ENCODE results near the gene FMO5.

The FMO5 gene, protein sequence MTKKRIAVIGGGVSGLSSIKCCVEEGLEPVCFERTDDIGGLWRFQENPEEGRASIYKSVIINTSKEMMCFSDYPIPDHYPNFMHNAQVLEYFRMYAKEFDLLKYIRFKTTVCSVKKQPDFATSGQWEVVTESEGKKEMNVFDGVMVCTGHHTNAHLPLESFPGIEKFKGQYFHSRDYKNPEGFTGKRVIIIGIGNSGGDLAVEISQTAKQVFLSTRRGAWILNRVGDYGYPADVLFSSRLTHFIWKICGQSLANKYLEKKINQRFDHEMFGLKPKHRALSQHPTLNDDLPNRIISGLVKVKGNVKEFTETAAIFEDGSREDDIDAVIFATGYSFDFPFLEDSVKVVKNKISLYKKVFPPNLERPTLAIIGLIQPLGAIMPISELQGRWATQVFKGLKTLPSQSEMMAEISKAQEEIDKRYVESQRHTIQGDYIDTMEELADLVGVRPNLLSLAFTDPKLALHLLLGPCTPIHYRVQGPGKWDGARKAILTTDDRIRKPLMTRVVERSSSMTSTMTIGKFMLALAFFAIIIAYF

DNA sequence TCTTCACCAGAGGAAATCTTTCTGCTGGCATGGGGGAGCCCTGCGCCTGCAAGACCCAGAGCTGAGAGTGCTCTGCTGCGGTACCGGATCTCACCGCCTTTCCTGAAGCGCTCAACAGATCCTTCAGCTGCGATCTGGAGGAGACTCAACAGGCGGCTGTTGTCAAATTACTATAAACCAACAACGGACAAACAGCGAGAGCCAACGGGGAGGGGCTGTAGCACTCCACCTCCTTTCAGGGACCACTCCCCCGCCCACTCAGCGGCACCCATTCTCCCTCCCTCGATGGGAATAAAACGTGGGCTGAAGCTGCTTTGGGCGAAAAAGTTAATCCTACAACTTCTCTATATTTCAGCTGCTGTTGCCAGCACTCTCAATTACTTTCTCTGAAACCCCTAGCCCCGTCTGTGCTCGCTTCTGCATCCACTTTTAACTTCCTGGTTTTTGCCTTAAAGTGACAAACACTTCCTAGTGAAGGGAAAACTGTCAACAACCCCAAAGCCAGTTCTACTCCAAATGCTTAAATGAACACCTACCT lies at the start of gene FMO5:
FMO5 (minus strand) TSS at position 147 of the 538 bp plus-strand sequence. CDS start 310 bp downstream, outside the sequence.
- peak; percentile 2 to 90 (median 28) for DNase-seq

DNA sequence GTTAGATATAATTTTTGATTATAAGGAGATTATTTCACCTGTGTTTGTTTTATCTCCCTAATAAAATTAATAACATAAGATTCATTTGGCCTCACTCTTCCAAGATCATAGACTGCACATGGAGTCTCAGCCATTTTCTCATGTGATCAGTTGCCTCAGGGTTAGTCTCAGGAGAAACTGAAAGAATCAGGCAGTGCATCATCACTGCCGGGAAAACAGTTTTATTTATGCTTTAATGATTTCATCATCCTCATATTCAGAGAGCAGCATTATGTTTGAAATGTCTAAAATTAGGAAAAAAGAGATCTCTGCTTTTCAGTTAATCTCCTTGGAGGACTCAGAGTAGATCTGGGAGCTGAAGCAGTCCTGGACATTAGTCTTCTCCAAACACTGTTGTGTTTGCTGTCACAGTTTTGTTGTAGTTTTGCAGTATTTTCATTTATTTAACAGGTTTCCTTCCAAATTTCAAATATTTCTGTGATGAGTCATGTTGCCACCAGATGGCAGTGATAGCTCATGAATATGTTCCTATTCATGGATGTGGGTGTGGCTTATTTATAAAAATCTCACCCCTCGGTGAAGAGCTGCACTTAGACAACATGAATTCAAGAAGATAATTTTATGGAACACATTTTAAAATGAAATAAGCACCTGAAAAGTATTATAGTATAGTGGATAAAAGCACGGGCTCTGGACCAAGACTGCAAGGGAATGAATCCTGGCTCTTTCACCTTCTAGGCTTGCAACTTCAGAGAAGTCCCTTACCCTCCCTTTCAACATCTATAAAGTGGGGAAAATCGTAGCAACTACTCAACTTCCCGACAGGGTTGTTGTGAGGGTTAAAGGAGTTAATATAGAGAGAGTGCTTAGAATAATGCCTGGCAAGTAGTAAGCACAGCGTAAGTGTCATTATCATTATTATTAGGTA lies 48.5 kb upstream of the FMO5 start:
- peak; percentile 22 to 88 (median 74) for DNase-seq

DNA sequence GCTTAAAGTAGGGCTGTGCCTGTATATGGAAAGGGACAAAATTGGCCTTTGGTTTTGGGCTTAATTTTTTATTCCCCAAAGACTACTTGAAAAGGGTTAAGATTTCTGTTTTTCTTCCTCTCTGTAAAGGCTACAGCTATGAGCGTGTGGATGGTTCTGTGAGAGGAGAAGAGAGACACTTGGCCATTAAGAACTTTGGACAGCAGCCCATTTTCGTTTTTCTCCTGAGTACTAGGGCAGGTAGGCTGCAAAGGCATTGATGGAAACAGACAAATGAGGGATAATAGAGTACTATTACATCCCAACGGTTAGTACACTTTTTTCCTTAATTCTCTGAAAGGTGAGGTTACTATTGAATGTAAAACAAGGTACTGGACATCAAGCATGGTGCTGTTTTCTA lies 46.9 kb upstream of the FMO5 start:
- peak in 1 of 3 experiments; percentile 12 for DNase-seq

DNA sequence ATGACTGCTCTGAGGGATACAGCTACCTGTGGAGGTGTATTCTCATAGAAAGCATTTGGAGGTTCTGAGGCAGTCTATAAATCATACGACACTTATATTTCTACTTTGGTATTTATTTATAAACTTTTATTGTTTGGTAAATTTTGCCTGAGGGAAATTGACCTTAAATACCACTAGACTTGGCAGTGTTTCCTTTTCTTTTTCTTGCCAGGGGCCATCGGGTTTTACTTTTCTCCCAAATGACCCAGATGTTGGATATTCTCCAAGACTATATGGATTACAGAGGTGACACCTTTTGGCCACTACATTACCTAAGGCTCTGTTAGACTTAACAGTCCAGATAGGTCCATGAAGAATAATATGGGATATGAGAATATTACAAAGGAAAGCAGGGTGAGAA lies 45.6 kb upstream of the FMO5 start:
- no peak for DNase-seq

DNA sequence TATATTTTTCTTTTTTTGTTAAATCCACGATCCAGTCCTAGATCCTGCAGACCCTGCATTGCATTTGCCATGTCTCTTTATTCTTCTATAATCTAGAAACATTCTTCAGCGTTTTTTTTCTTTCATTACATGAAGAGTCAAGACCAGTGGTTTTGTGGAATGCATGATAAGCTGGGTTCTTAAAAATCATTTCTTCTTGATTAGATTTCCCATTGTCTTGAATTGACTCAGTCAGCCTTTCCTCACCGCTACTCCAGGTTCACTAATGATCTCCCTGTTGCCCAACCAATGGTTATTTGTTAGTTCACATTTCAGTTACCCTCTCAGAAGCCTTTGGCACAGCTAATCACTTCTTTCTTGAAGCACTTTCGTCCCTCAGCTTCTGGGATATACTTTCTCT lies 42.6 kb upstream of the FMO5 start:
- DNase-seq = no peak

DNA sequence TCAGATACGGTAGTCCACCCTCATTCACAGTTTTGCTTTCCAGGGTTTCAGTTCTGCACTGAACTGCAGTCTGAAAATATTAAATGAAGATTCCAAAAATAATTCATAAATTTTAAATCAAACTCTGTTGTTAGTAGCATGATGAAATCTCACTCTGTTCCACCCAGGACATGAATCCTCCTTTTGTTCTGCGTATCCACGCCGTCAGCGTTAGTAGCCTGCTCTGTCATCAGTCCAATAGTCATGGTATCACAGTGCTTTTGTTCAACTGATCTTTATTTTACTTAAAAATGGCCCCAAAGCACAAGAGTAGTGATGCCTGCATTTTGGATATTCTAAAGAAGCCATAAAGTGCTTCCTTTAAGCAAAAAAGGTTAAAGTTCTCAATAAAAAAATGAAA lies 41.2 kb upstream of the FMO5 start:
- no peak for DNase-seq

DNA sequence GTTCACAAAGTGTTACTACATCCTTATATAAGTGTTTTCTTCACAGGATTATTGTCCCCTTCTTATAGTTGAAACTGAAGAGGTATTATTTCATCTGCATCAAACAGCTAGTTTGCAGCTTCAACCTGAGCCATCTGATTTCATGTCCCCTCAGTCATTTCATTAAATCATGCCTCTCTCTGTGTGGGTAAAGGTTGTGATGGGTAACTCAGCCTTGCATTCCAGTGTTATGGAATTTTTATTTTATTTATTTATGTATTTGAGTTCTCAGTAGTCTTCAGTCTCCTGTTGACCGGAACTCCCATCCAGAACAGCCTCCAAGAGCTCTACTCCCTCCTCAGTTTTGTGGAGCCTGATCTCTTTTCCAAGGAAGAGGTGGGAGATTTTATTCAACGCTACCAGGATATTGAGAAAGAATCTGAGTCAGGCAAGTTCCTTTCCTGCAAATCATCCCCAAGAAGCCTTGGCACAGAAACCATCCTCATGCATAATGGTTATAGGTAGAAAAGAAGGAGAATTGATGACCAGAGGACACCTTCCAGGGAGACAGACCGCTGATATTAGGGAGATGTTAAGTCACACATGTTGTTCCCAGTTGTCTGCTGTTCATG lies 39.1 kb upstream of the FMO5 start:
- no peak for DNase-seq

DNA sequence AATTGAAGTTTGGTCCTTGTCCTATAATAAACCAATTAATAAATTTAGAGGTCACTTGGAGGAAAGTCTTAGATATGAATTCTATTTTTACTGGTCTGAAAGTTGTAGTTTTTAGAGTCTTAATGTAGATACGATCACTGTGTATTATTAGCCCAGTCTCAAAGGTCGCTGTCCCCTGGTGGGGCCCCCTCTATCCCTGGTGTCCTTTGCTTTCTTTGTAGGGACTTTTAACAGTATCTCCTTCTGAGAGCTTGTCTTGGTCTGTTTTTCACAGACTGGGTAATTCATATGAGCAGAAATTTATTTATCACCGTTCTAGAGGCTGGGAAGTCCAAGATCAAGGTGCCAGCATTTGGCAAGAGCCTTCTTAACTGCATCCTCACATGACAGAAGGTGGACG lies 35.8 kb upstream of the FMO5 start:
- no peak for DNase-seq

DNA sequence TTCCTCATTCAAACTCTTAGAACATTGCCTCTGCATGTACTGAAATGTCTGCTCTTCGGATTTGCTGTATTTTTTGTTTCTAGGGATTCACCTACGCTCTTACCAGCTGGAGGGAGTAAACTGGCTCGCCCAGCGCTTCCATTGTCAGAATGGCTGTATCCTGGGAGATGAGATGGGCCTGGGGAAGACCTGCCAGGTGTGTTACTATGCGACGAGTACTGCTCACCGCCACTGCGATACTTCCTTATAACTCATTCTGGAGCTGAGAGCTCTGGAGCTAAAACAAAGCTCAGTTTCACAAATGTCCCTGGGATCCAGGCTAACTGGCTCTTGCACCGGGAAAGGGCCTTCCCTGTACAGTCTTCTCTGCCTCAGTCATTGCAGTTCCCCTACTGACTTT lies 27.4 kb upstream of the FMO5 start:
- peak in 1 of 3 experiments; percentile 28 for DNase-seq

DNA sequence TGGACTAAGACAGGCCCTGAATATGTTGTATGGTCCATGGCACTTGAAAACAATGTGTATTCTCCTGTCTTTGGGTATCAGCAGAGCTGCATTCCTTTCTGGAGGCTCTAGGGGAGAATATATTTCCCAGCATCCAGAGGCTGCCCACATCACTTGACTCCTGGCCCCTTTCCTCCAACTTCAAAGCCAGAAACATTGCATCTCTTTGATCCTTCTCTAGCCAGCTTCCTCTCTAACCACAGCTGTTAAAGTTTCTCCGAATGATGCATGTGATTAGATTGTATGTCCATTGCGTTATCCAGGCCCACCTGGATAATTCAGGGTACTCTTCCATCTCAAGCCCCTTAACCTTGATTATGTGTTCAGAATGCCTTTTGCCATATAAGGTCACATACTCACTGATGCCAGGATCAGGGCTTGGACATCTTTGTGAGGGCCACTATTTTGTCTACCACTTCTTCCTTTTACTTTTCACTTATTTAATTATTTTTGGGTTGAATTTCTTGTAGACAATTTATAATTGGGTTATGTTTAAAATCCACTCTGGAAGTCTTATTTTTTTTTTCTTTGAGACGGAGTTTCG lies 22.6 kb upstream of the FMO5 start:
- DNase-seq = no peak

DNA sequence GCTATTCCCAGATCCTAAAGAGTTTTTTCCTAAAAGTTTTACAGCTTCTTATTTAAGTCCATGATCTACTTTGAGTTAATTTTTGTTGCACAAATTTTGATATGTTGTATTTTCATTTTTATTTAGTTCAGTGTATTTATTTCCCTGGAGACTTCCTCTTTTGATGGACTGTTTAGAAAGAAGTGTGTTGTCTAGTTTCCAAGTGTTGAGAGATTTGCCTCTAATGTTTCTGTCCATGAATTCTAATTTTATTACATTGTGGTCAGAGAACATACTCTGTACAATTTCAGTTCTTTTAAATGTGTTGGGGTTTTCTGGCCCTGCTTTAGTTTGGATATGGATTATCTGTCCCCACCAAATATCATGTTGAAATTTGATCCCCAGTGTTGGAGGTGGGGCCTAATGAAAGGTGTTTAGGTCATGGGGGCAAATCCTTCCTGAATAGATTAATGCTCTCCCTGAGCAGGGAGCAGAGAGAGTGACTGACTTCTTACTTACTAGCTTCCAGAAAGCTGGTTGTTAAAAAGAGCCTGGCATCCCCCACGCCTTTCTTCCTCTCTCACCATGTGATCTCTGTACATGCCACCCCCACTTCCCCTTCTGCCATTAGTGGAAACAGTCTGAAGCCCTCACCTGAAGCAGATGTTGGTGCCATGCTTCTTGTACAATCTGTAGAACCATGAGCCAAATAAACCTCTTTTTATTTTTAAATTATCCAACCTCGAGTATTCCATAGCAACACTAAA lies 21.9 kb upstream of the FMO5 start:
- DNase-seq = no peak

DNA sequence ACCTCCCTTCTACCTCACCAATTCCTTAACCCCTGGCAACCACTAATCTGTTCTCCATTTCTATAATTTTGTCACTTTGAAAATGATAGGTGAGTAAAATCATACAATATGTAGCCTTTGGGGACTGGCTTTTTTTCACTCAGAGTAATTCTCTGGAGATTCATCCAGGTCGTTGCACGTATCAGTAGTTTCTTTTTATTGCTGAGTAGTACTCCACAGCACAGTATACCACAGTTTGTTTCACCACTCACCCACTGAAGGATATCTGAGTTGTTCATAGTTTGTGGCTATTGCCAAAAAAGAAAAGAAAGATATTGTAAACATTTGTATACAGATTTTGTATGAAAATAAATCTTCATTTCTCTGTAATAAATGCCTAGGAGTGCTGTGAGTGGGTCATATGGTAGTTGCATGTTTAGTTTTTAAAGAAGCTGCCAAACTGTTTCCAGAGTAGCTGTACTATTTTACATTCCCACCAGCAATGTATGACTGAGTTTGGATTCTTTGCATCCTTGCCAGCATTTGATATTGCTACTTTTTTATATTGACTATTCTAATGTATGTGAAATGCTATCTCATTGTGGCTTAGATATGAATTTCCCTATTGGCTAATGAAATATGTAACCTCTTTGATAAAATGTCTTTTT lies 21.0 kb upstream of the FMO5 start:
- DNase-seq = no peak

DNA sequence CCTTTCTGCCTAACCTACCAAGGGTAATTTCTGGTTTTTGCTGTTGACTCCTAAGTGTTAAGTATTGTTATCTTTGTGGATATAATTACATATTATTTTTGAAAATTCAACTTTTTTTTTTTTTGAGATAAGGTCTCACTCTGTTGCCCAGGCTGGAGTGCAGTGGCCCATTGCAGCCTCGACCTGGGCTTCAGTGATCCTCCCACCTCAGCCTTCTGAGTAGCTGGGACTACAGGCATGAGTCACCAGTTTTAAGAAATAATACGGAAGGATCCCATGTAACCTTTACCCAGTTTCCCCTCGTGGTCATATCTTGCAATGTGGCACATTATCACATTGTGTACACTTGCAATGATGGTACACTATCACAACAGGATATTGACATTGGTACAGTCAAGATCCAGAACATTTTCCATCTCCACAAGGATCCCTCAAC lies 20.5 kb upstream of the FMO5 start:
- DNase-seq = no peak

DNA sequence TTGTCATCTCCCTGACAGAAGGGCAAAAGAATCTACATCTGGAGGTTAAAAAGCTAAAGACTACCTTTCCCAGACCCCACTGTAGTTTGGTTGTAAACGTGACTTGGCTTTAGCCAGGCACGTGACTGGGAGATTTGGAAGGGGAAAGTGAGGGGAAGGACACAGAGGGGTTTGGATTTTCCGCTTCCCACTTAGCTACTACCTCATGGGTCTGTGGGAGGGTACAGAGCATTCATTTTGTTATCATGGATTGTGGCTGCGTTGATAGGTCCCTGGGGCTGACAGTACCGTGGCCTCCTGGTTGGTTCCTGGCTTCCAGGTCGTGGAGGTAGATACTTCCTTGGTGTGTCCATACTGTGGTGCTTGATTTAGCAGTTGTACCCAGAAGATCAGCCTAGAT lies 20.0 kb upstream of the FMO5 start:
- no peak for DNase-seq

DNA sequence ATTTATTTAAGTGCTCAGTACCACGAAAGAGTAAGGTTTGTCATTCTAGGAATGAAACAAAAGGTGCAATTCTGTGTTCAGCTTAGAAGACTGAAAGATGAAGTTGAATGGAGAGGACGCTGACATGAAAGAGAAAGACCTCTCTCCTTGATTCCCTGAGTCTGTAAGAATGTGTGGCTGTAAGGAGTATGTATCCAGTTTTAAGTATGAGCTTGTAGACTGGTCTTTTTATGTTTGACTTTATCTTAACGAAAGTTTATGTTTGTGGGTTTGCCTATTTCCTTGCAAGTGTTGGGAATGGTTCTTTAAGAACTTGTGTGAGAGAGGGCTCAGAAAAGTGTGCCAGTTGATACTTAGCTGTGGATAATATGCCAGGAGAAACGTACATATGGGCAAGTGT lies 18.7 kb upstream of the FMO5 start:
- DNase-seq = peak in 1 of 3 experiments; percentile 60

DNA sequence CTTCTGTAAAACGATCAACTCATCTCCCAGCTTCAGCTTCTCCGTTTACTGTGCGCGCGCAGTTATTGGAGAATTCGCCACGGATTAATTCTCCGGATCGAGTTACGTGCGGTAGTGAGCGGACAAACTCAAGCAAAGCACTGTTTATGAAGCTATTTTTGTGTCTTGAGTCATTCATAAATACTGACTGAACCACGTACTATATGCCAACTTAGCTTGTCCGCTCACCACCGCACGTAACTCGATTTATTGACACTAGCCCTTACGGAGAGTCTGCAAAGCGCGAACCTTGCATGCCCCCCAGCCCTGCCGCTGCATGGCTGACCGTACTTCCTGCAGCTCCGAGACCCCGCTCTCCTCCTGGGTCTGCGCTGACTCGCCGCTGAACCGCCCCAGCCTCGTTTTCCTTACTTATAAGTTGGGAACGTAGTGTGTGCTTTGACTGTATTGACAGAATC lies 18.1 kb upstream of the FMO5 start:
- peak in 1 of 3 experiments; percentile 73 for DNase-seq

DNA sequence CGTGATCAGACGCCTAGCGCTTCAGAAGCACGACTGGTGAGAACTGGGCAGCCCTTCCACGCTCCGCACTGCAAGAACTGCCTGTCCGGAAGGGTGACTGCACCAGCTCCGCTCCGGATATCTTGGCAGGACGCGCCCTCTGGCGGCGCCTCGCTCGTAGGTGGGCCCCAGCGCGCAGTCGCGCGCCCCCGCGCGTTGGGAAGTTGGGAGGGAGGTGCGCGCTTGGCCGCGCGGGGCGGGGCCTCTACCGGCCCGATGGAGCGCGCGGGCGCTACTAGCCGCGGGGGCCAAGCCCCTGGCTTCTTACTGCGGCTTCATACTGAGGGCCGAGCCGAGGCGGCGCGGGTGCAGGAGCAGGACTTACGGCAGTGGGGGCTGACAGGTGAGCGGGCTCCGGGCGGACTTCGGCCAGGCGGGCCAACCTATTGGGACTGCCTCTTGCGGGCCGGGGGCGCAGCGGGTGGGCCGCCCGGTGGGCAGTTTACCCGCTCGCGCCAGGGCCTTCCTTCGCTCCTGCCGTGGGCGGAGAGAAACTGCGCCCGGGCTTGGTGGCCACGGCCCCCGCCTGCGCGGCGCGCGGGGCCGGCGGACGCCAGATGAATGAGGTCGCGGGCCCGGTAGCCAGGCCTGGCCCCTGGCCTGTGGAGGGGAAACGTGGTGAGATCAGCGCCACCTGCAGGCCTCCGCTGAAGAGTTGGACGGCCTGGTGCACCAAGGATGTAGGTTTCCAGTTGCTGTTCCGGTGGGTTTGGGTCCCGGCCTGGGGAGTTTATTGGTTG lies 17.5 kb upstream of the FMO5 start, which contains the start of gene CHD1L:
CHD1L (plus strand) TSS at position 236 of the 779 bp plus-strand sequence; CDS start at position 256, 20 bp downstream.
- peak; percentile 94 to 100 (median 96) for DNase-seq

DNA sequence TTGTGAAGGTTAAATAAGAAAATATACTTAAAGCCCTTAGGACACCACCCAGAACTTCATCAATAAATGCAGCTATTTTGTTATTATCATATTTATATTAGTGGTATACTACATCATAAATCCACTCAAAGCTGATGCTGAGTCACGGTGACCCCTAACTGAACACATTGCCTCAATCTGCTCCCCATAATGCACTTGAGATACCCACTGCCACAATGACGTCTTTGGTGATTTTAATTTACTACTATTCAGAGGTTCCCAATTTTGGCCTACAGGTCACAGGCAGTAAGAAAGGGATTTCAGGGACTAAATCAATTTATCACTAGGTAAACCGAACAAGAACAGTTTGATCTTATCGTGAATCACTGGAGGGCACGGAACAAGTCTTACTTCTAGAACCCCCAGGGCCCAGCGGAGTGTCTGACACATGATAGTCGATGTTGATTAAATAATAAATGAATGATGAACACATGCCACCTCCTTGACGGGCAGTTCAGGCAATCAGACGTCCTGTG lies 16.9 kb upstream of the FMO5 start:
- DNase-seq = no peak

DNA sequence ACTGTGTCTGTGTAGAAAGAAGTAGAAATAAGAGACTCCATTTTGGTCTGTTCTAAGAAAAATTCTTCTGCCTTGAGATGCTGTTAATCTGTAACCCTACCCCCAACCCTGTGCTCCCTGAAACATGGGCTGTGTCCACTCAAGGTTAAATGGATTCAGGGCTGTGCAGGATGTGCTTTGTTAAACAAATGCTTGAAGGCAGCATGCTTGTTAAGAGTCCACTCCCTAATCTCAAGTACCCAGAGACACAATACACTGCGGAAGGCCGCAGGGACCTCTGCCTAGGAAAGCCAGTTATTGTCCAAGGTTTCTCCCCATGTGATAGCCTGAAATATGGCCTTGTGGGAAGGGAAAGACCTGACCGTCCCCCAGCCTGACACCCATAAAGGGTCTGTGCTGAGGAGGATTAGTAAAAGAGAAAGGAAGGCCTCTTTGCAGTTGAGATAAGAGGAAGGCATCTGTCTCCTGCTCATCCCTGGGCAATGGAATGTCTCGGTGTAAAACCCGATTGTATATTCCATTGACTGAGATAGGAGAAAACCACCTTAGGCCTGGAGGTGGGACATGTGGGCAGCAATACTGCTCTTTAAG lies 15.1 kb upstream of the FMO5 start:
- DNase-seq = peak in 2 of 3 experiments; percentile 34 to 86
